ENCODE measurements around the gene MED25. TPM values are rescaled to one million over a fixed set of nuclear protein-coding genes. Genes with fewer than 3 reads are reported as not detected.

MED25 gene
- total and polyA plus RNA-seq, 9 of the 15 experiments (the other 6 are each of a cell fraction or from before 2014, with no cell fraction given): 4.1 to 93.9 (median 19.3) TPM

DNA sequence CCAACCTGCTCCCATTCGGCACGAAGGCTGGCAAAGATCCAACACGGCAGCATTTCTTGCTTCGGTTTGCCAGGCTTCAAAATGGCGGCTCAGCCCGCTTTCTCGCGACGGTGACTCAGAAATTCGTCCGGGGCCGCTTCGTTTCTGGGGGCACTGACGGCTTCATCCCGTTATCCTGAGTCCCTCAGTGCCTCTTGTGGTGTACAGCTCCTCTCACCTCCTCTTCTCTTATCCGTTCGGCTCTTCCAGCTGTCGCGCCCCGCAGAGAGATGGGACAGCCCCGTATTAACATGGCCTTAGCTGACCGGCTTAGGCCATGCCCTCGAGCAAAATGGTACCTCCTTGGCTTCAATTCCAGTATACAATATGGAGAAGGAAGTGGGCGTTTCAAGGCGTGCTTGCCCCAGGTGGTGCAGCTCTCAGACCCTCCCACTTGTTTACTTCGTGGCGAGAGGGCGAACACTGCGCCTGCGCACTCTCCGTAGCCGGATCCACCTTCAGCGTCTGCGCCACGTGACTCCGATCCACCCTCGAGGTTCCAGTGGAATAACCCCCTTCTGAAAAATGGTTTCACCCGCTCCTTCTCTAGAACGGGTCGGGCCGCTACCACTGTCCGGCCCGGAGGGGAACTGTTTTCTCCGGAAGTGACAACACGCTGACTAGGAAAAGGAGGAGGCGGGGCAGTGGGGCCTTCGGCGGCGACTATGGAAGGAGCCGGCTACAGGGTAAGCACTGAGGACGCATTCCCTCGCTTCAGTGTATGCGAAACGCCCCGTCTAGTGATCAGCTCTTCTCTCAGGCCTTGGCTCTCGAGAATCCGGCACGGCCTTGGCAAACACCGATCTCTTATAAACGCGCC is 59.2 kb downstream of the MED25 start, which contains the start of the genes AKT1S1 and TBC1D17:
AKT1S1 (minus strand) TSS at position 336 of the 859 bp plus-strand sequence. CDS start 4,060 bp downstream, outside the sequence.
TBC1D17 (plus strand) TSS at position 683 of the 859 bp plus-strand sequence; CDS start at position 705, 22 bp downstream.
- Histone ChIP-seq H3K27ac (ENCODE audit: extremely low read depth, low read depth, low read length) (peak within 1 kb of the TSS; percentile 99), H3K9me1 (ENCODE audit: control insufficient read depth, insufficient read depth, low read length) (no peaks in the 10 kb centered on the region), H3K36me3 (ENCODE audit: control insufficient read depth, insufficient read depth, low read length) (peaks cover 50% of the 10 kb centered on the region; the same call in 2 of the 3 replicates), H3K4me3 (peak within 1 kb of the TSS; percentile 84), H3K4me2 (ENCODE audit: insufficient read depth, low read length) (peak within 1 kb of the TSS; percentile 99), H3K4me1 (replicated peaks in 1 of 2; ENCODE audit: control insufficient read depth in 2 of 2, insufficient read depth in 2 of 2, low read length in 2 of 2) (peaks cover 9 to 76% of the 10 kb centered on the region in 2 experiments; a peak in 4 of 5 replicates), H2AFZ (ENCODE audit: low read depth, low read length) (peak within 1 kb of the TSS; percentile 97), H3K9ac (ENCODE audit: insufficient read depth in 1 of 2, low read depth in 2 of 2, low read length in 2 of 2) (peak within 1 kb of the TSS; percentile 98 to 99), H3K27me3 (ENCODE audit: control insufficient read depth in 2 of 2, insufficient read depth in 2 of 2, low read length in 2 of 2) (no peaks in the 10 kb centered on the region), H4K20me1 (replicated peaks; ENCODE audit: control insufficient read depth, insufficient read depth, low read length) (no peaks in the 10 kb centered on the region), H3K9me3 (replicated peaks; ENCODE audit: control insufficient read depth, insufficient read depth, low read depth, low read length) (no peaks in the 10 kb centered on the region), H3K79me2 (ENCODE audit: control insufficient read depth, insufficient read depth, low read length) (peaks cover 35% of the 10 kb centered on the region)
- ATAC-seq: peak; percentile 87
- WGBS (ENCODE audit: insufficient coverage, low coverage, missing lambda C conversion rate): under 1% methylated on average over 57 of the region's 61 CpGs
- in situ Hi-C loops (cut with MboI): loop anchor here (10.0 kb wide), 1 partner anchor 382 kb away; the partner anchor contains the start of gene RPS11
- intact Hi-C loops (cut with micrococcal nuclease): loop anchor here (1.0 to 10.0 kb wide), 2 partner anchors 8 to 162 kb away; no protein-coding TSS in a partner anchor
- ChIA-PET POLR2A (interaction anchor here (0.7 to 3.0 kb wide), 12 partner anchors 8 to 759 kb away, joined by 3 to 19 read pairs (median 3); partner anchors contain the start of genes ATF5 and NUP62), CTCF (ENCODE audit: low intra/inter-chr PET ratio) (no interaction called here)
- DNase-seq (ENCODE audit: extremely low read depth in 1 of 4, low spot score in 3 of 4): peak; percentile 89 to 99 (median 94)
- no TSS peak for BruUV-seq (replicated peaks)
- peak; percentile 100 for FAIRE-seq
- TF ChIP-seq HSF4 (CRISPR knock-in tag; IDR thresholded peaks at IDR 0.05; ENCODE audit: borderline replicate concordance) (no peak), MTA3 (IDR thresholded peaks at IDR 0.05; ENCODE audit: borderline replicate concordance) (no peak; the same call in 1 of the 2 replicates), JUNB (CRISPR knock-in tag; conservative IDR thresholded peaks at IDR 0.05) (no peak), FOXJ2 (tag; IDR thresholded peaks at IDR 0.05) (peak; percentile 95), ZNF561 (CRISPR knock-in tag; conservative IDR thresholded peaks at IDR 0.05) (no peak), ZNF184 (CRISPR knock-in tag; IDR thresholded peaks at IDR 0.05) (no peak), CHD4 (IDR thresholded peaks at IDR 0.05; ENCODE audit: insufficient read depth, insufficient replicate concordance, low read depth, low read length, poor library complexity, severe bottlenecking) (no peak), WHSC1 (IDR thresholded peaks at IDR 0.05; ENCODE audit: low read length) (no peak), MAFG (tag; conservative IDR thresholded peaks at IDR 0.05) (peak; percentile 47; the same call in 1 of the 2 replicates), FUS (optimal IDR thresholded peaks at IDR 0.05; ENCODE audit: low read depth, low read length) (no peak), MAFF (IDR thresholded peaks at IDR 0.05; ENCODE audit: low read length) (peak; percentile 70), FOXA3 (CRISPR knock-in tag; conservative IDR thresholded peaks at IDR 0.05 in 1 of 2, IDR thresholded peaks at IDR 0.05 in 1 of 2) (peak in 1 of 2 experiments; percentile 96; a peak in 3 of 4 replicates)
- TF ChIP-seq, protein P1, sequence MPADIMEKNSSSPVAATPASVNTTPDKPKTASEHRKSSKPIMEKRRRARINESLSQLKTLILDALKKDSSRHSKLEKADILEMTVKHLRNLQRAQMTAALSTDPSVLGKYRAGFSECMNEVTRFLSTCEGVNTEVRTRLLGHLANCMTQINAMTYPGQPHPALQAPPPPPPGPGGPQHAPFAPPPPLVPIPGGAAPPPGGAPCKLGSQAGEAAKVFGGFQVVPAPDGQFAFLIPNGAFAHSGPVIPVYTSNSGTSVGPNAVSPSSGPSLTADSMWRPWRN (IDR thresholded peaks at IDR 0.05; ENCODE audit: low read depth): no peak
- TF ChIP-seq, protein P2, sequence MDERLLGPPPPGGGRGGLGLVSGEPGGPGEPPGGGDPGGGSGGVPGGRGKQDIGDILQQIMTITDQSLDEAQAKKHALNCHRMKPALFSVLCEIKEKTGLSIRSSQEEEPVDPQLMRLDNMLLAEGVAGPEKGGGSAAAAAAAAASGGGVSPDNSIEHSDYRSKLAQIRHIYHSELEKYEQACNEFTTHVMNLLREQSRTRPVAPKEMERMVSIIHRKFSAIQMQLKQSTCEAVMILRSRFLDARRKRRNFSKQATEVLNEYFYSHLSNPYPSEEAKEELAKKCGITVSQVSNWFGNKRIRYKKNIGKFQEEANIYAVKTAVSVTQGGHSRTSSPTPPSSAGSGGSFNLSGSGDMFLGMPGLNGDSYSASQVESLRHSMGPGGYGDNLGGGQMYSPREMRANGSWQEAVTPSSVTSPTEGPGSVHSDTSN (CRISPR knock-in tag; IDR thresholded peaks at IDR 0.05; ENCODE audit: low read depth): no peak
- TF ChIP-seq, protein P2 (tag; conservative IDR thresholded peaks at IDR 0.05; ENCODE audit: low read depth): 0 out of 2 replicates have a peak, but pooled peaks have one; percentile 17
- TF ChIP-seq, protein P3, sequence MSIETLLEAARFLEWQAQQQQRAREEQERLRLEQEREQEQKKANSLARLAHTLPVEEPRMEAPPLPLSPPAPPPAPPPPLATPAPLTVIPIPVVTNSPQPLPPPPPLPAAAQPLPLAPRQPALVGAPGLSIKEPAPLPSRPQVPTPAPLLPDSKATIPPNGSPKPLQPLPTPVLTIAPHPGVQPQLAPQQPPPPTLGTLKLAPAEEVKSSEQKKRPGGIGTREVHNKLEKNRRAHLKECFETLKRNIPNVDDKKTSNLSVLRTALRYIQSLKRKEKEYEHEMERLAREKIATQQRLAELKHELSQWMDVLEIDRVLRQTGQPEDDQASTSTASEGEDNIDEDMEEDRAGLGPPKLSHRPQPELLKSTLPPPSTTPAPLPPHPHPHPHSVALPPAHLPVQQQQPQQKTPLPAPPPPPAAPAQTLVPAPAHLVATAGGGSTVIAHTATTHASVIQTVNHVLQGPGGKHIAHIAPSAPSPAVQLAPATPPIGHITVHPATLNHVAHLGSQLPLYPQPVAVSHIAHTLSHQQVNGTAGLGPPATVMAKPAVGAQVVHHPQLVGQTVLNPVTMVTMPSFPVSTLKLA (conservative IDR thresholded peaks at IDR 0.05): peak; percentile 100

Measured in K562 (cell line).